ENCODE data around the gene AGBL4. TPM values are rescaled to one million over a fixed set of nuclear protein-coding genes. Genes with fewer than 3 reads are reported as not detected.

AGBL4 gene
- total RNA-seq, 1 donor from 2014 or later, result 0.45 TPM

- DNase-seq (ENCODE audit: low read depth), result no peak
Measured at GRCh38 chr1:49185450-49185980, 838.2 kb downstream of the AGBL4 start.

DNA sequence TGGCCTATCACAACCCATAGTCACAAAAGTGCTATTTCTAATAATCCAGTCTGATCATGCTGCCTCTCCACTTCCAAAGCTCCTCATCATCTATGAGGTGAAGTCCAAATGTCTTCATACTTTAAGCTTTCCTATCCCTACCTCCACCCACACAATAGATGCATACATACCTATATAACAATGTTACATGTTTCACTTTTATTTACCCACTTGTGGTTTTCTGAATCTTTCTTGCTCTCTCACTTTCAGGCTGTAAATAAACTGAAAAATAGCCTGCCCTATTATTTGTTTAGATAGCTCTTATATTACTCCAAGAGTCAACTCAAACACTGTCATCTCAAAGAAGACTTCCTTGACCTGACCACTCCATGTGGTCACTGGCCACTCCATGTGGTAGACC, 840.3 kb downstream of the AGBL4 start:
- DNase-seq (ENCODE audit: low read depth), result no peak

DNA sequence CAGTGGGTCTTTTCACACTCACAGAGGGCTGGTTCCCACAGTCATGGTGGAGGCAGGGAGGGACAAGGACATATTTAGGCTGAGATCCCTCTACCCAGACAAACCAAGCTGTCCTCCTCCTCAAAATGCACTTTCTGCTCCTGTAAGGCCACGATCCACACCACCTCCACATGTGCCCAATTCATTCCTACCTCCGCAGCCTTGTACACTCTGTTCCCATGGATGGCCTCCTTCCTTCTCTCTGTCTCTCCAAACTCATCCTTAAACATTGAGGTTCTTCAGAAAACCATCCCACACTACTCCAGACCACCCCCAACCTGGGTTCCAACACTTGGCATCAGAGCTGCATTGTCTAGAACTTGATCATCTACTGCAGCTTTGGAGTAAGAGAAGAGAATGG, 842.7 kb downstream of the AGBL4 start:
- DNase-seq (ENCODE audit: low read depth), result no peak

- no peak for DNase-seq (ENCODE audit: low read depth)
Measured at GRCh38 chr1:49171941-49172593, 851.7 kb downstream of the AGBL4 start.

GRCh38 chr1:49166031-49166430, 857.7 kb downstream of the AGBL4 start:
- DNase-seq (ENCODE audit: low read depth), result no peak

DNA sequence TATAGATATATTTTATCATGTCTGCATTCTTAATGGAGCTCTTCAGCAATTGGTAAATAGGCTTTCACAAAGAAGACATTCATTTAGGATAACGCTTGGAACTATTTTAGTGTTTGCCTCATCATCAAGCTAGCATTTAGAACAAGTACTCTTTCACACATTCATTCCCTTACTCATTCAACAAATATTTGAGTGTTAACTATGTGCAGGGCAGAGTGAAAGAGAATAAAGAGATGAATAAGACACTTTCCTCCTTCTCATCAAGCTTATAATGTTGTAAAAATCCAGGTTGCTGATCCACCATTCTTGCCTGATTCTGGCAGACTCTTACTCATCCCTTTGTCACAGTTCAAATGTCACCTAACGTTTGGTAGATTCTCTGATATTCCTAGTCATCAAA, 860.7 kb downstream of the AGBL4 start:
- peak; percentile 80 for DNase-seq (ENCODE audit: low read depth)

GRCh38 chr1:49160677-49161076, 863.1 kb downstream of the AGBL4 start:
- no peak for DNase-seq (ENCODE audit: low read depth)

DNA sequence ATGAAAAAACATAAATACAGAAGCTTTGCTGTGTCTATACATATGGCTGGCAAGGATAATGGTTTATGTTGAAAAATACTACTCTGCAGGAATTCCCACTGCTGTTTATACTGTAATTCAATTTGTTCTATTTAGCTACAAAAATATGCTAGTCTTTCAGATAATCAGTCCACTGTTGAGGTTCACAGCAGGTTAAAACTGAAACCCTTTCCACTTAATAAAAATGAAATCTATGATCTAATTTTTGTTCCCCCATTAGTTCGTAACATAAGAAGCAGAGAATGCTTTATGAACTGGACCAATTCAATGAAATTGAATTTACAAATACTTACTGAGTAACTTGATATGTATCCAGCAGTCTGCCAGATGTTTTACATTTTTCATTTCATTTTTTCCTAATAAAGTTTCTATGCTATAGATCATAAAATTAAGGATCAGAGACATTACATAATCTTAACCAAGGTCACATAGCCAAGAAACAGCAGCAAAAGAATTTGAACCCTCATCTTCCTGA, 887.0 kb downstream of the AGBL4 start:
- no peak for DNase-seq (ENCODE audit: low read depth)

DNA sequence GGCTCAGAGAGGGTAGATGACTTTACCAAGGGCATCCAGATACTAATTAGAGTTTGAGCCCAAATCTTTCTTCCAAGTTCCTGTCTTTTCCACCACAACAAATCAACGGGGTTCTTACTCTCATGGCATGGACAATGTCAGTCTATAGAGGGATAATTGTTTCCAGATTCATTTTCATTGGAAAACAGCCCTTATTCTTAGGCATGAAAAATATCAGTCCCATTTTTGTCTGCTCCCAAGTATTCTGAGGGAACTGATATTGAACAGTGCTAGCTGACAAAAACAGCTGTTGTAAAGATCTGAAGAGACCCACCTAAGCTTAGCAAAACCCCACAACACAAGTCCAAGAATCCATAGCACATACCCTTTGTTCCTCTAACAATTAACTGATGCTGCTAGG, 898.0 kb downstream of the AGBL4 start:
- no peak for DNase-seq (ENCODE audit: low read depth)

DNA sequence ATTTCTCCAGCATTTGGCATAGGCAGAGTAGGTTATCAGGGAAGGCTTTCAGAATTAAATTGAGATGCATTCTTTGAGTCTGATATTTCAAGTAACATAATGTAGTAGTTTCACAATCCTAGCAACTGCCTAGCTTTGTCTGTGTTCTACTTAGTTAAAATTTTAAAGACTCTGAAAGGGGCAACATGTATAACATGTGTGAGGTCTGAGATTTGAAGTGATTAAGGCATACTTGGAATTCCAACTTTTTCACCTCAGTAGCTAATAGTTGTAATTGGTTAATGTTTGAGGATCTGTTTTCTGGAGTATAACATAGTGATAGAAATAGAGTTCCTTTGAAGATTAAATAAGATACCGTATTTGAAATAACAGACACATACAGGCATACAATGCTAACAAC, 911.8 kb downstream of the AGBL4 start:
- DNase-seq (ENCODE audit: low read depth), result peak; percentile 73

DNA sequence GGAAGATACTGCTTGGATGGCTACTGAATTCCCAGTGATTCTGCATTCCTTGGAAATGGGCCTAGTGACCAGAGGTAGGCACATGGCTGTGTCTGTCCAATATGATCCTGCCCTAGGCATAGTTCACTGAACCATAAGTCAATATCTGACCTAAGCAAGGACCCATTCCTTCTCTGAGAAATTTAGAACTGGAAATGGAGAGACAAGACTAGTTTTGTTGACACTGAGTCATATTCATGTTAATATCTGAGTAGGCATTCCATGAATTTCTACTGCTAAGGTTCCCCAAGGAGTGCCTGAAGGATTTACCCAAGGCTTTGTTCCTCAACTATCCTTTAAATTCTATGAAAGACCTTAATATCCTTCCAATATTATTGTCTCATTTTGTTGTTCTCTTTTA, 917.3 kb downstream of the AGBL4 start:
- DNase-seq (ENCODE audit: low read depth), result peak; percentile 38

- DNase-seq (ENCODE audit: low read depth), result peak; percentile 2
Measured at GRCh38 chr1:49104575-49104974, 919.2 kb downstream of the AGBL4 start.

GRCh38 chr1:49102752-49103151, 921.0 kb downstream of the AGBL4 start:
- DNase-seq (ENCODE audit: low read depth), result peak; percentile 79

- DNase-seq (ENCODE audit: low read depth), result no peak
Measured at GRCh38 chr1:49098866-49099265, 924.9 kb downstream of the AGBL4 start.

DNA sequence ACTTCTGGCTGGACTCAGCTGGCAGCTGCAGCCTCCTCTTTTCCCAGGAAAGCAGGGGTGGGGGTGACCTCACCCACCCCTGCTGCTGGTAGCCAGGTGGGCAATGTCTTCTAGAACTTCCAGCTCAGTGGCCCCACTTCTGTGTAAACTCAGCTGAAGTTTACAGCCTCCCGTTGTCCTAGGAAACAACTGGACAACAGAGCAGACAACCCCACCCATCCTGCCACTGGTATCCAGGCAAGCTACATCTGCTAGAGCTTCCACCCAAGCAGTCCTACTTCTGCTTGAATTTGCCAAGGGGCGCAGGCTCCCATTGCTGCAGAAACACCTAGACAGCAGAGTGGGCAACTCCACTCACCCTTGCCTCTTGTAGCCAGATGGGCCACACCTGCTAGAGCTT, 937.4 kb downstream of the AGBL4 start:
- no peak for DNase-seq (ENCODE audit: low read depth)

DNA sequence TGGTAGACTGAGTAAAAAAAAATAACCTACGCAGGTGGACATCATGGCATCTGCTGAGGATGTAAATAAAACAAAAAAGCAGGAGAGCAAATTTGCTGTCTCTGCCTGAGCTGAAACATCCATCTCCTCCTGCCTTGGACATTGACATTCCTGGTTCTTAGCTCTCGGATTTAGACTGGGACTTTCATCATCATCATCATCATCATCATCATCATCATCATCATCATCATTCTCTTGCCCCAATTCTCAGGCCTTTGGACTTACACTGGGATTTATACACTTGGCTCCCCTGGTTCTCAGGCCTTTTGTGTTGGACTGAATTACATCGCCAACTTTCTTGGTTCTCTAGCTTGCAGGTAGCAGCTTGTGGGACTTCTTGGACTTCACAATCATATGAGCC, 938.7 kb downstream of the AGBL4 start:
- no peak for DNase-seq (ENCODE audit: low read depth)

DNA sequence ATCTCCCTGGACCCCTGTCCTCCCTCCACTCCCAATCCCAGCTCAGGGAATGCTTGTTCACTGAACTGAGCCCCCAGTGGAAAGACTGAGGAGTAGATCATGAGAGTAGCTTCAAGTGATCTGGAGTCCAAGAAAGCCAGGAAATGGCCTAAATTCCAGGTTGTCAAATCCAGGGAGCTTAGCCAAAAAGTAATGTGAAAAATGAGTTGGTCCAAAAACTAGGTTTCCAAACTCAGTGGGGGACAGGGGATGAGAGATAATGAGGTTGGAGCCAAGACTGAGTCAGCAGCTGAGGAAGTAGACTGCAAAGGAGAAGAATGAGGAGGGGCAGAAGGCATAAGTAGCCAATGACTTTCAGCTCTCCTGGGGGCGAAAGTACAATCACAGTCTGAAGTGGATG, 963.0 kb downstream of the AGBL4 start:
- peak; percentile 4 for DNase-seq (ENCODE audit: low read depth)

DNA sequence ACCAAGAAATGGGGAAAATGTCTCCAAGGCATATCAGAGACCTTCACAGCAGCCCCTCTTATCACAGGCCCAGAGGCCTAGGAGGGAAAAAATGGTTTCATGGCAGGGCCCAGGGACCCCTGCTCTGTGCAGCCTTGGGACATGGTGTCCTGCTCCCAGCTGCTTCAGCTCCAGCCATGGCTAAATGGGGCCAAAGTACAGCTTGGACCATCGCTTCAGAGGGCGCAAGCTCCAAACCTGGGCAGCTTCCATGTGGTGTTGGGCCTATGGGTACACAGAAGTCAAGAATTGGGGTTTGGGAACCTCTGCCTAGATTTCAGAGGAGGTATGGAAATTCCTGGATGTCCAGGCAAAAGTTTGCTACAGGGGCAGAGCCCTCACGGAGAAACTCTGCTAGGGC, 964.7 kb downstream of the AGBL4 start:
- DNase-seq (ENCODE audit: low read depth), result no peak

GRCh38 chr1:49052102-49052501, 971.7 kb downstream of the AGBL4 start:
- no peak for DNase-seq (ENCODE audit: low read depth)

DNA sequence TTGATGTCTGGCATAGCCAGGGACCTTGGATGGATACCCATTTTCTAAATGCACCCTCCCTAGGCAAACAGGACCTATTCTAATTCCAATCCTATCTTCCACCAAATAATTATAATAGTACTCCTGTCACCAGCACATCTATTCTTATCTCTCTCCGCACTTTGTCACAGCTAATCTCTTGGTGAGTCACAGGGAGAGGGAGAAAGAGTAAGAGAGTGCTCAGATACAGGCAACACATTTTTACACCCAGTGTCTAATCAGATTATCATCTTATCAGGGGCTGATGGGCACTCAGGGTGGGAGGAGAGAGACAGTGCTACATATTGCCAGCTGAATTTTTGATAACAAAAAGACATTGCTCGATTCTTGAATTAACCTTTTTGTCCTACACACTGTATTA, 972.1 kb downstream of the AGBL4 start:
- DNase-seq (ENCODE audit: low read depth), result no peak

DNA sequence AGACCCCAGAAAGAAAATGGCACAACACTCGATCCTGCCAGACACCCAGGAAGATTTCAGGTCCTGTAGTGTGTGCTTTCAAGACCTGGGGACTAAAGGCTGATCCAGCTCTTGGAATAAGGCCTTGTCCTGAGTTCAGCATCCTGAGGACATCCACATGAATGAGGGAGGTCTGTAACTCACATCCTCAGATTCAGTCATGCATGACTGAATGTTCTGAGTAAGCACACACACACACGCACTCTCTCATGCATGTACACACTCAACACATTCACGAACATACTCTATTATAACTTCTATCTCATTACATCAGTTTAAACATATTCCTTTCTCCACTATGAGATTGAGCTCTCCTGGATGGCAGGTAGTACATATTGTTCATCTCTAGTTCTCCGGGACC, 973.7 kb downstream of the AGBL4 start:
- DNase-seq (ENCODE audit: low read depth), result peak; percentile 41

DNA sequence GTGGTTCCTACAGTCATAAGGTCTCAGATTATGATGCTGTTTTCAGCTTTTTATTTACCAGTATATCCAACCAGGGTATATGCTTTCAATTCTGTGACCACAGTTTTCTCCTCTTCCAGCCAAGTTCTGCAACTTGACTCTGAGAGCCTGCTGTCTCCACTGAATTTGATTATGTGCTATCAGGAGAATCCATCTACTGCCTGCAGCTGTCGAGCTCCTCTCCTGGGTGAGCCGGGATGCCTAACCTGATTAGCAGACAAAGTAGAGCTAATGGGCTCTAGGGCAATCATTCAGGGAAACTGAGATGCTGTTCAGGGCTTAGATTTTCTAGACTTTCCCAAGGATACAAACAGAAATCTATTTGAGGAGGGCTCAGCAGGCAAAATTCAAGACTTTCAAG, 975.6 kb downstream of the AGBL4 start:
- no peak for DNase-seq (ENCODE audit: low read depth)

DNA sequence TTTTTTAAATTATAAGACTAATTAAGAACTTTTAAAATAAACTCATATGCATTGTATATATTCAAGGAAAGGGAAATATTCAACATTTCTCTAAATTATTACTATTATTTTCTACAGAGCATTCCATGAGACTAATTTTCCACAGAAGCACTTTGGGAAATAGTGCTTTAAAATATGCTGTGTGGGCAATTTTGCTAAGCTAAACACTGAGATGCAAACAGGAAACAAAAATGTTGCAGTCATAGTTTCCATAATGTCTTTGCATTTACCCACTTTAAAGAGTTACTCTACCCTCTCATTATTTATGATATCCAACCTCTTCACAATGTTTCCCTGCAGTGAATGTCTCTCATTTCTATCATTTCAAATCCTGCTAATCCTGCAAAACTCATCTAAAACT, 977.4 kb downstream of the AGBL4 start:
- DNase-seq (ENCODE audit: low read depth), result no peak

- DNase-seq (ENCODE audit: low read depth), result no peak
Measured at GRCh38 chr1:49045371-49045770, 978.4 kb downstream of the AGBL4 start.
